OCI-LY1 (cell line): ENCODE measurements around the gene ZNHIT1.

Source experiments
- EZH2 ChIP-seq: fragments of 200-600 bp; sonication (generic), shearing (Covaris generic); IDR thresholded peaks from 2 replicates; pipeline ENCODE4 v1.8.0; 2017; ENCODE audit warnings: borderline replicate concordance, mixed run types, mild to moderate bottlenecking, antibody characterized with exemption, low read length, moderate library complexity, mixed read lengths
- TF ChIP-seq, protein P1 (sequence below): fragments of 200-600 bp; sonication (generic), shearing (Covaris generic); IDR thresholded peaks from 2 replicates; pipeline ENCODE4 v1.5.1; 2017; ENCODE audit warnings: mild to moderate bottlenecking, antibody characterized with exemption, low read length, moderate library complexity, mixed read lengths

DNA sequence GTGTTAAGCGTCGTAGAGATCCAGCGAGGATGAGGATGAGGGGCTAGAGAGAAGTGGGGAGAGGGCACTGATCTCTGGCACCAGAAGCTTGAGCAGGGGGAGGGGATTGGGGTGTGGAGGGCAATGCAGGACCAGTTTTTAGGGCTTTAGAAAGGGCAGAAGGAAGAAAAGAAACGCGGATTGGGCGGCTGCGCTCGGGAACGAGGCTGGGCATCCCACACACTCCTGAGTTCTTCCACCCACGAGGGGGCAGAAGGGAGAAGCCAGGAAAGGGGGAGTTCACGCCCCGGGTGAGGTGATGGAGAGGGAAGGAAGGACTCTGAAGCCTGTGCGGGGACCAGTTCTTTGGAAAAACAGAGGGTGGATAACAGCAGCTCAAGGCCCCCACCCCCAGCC is 46.5 kb upstream of the ZNHIT1 start:
- TF ChIP-seq, protein P1, sequence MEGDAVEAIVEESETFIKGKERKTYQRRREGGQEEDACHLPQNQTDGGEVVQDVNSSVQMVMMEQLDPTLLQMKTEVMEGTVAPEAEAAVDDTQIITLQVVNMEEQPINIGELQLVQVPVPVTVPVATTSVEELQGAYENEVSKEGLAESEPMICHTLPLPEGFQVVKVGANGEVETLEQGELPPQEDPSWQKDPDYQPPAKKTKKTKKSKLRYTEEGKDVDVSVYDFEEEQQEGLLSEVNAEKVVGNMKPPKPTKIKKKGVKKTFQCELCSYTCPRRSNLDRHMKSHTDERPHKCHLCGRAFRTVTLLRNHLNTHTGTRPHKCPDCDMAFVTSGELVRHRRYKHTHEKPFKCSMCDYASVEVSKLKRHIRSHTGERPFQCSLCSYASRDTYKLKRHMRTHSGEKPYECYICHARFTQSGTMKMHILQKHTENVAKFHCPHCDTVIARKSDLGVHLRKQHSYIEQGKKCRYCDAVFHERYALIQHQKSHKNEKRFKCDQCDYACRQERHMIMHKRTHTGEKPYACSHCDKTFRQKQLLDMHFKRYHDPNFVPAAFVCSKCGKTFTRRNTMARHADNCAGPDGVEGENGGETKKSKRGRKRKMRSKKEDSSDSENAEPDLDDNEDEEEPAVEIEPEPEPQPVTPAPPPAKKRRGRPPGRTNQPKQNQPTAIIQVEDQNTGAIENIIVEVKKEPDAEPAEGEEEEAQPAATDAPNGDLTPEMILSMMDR, result 0 out of 2 replicates have a peak, but pooled peaks have one; percentile 7
- TF ChIP-seq EZH2, result no peak
